Neuronal stem cell (in vitro differentiated cells): ENCODE measurements around the gene EYS. TPM values are rescaled to one million over a fixed set of nuclear protein-coding genes. Genes with fewer than 3 reads are reported as not detected.

Experiments
- DNase-seq: peaks from one replicate; pipeline ENCODE4 v3.0.0-alpha.2; 2013; ENCODE audit warnings: low spot score
- H2AFZ ChIP-seq: one replicate; pipeline ENCODE4 v1.6.1; 2013; ENCODE audit warnings: mild to moderate bottlenecking, low read length, inconsistent platforms
- H2AK5ac ChIP-seq: 2 replicates; pipeline ENCODE4 v1.6.1; 2013; ENCODE audit warnings: low read depth, mild to moderate bottlenecking, inconsistent platforms, low read length, moderate library complexity, mixed read lengths
- H2BK120ac ChIP-seq: 2 replicates; pipeline ENCODE4 v1.6.1; 2013; ENCODE audit warnings: low read depth, mild to moderate bottlenecking, inconsistent platforms, low read length, moderate library complexity, mixed read lengths
- H2BK12ac ChIP-seq: one replicate; pipeline ENCODE4 v1.6.1; 2013; ENCODE audit warnings: low read length, inconsistent platforms
- H2BK15ac ChIP-seq: 2 replicates; pipeline ENCODE4 v1.6.1; 2013; ENCODE audit warnings: mild to moderate bottlenecking, low read length, inconsistent platforms, mixed read lengths
- H2BK5ac ChIP-seq: one replicate; pipeline ENCODE4 v1.6.1; 2013; ENCODE audit warnings: inconsistent platforms, mild to moderate bottlenecking, low read length, moderate library complexity
- H3K14ac ChIP-seq: one replicate; pipeline ENCODE4 v1.6.1; 2013; ENCODE audit warnings: low read length, inconsistent platforms
- H3K18ac ChIP-seq: 2 replicates; pipeline ENCODE4 v1.6.1; 2013; ENCODE audit warnings: low read length, inconsistent platforms
- H3K23ac ChIP-seq: 2 replicates; pipeline ENCODE4 v1.6.1; 2013; ENCODE audit warnings: low read depth, mild to moderate bottlenecking, mixed read lengths, low read length, inconsistent platforms; ENCODE audit not compliant: poor library complexity
- H3K27ac ChIP-seq: replicated peaks from 3 replicates; pipeline ENCODE4 v1.5.1; 2013; ENCODE audit warnings: low read length, inconsistent platforms
- H3K27me3 ChIP-seq, 3 experiments: 2 replicates each; pipeline ENCODE4 v1.6.1; 2013; ENCODE audit warnings: low read length in 3 of 3, mild to moderate bottlenecking in 2 of 3, inconsistent platforms in 1 of 3, low read depth in 1 of 3, mixed read lengths in 1 of 3, moderate library complexity in 1 of 3; ENCODE audit not compliant: control insufficient read depth in 3 of 3, insufficient read depth in 3 of 3
- H3K36me3 ChIP-seq, 2 donors: replicated peaks in 1 of 2; 2 replicates each; pipeline ENCODE4 v1.6.1; 2013; ENCODE audit warnings: low read length in 2 of 2; ENCODE audit not compliant: control insufficient read depth in 2 of 2, insufficient read depth in 2 of 2
- H3K4ac ChIP-seq: 2 replicates; pipeline ENCODE4 v1.6.1; 2013; ENCODE audit warnings: inconsistent platforms, mild to moderate bottlenecking, low read length, moderate library complexity
- H3K4me1 ChIP-seq, 2 donors: 1 replicate in 1 of 2; 2 replicates in 1 of 2; pipeline ENCODE4 v1.6.1; 2013; ENCODE audit warnings: low read length in 2 of 2, low read depth in 1 of 2; ENCODE audit not compliant: control insufficient read depth in 2 of 2, insufficient read depth in 1 of 2
- H3K4me2 ChIP-seq: one replicate; pipeline ENCODE4 v1.6.1; 2013; ENCODE audit warnings: mild to moderate bottlenecking, low read length, inconsistent platforms; ENCODE audit not compliant: insufficient read depth, poor library complexity, severe bottlenecking
- H3K4me3 ChIP-seq, 2 donors: 2 replicates each; pipeline ENCODE4 v1.5.1; 2013; ENCODE audit warnings: low read length in 2 of 2, mild to moderate bottlenecking in 2 of 2, inconsistent platforms in 1 of 2, moderate library complexity in 1 of 2
- H3K79me1 ChIP-seq: one replicate; pipeline ENCODE4 v1.6.1; 2013; ENCODE audit warnings: low read depth, mild to moderate bottlenecking, inconsistent platforms, low read length, moderate library complexity
- H3K9ac ChIP-seq: one replicate; pipeline ENCODE4 v1.6.1; 2013; ENCODE audit warnings: mild to moderate bottlenecking, low read depth, low read length, inconsistent platforms; ENCODE audit not compliant: poor library complexity
- H3K9me3 ChIP-seq, 2 donors: replicated peaks in 1 of 2; 2 replicates each; pipeline versions ENCODE3 to v1.6.1; 2013; ENCODE audit warnings: low read length in 2 of 2, mild to moderate bottlenecking in 2 of 2, inconsistent platforms in 1 of 2, low read depth in 1 of 2, mixed read lengths in 1 of 2, moderate library complexity in 1 of 2; ENCODE audit not compliant: control insufficient read depth in 2 of 2, insufficient read depth in 1 of 2
- H4K8ac ChIP-seq: one replicate; pipeline ENCODE4 v1.6.1; 2013; ENCODE audit warnings: low read depth, mild to moderate bottlenecking, inconsistent platforms, low read length, moderate library complexity
- H4K91ac ChIP-seq: one replicate; pipeline ENCODE4 v1.6.1; 2013; ENCODE audit warnings: low read length, low read depth, mild to moderate bottlenecking, inconsistent platforms; ENCODE audit not compliant: poor library complexity
- WGBS, 2 donors: extraction: QIAGEN DNeasy Blood & Tissue Kit; methylation state at CpG; one replicate each; pipeline ENCODE4 v1.1.7; 2013; ENCODE audit warnings: missing lambda C conversion rate in 2 of 2, mixed read lengths in 1 of 2; ENCODE audit not compliant: insufficient read length in 2 of 2, insufficient replicate concordance in 1 of 2; ENCODE audit errors: extremely low coverage in 2 of 2; 5-methylcytosine and 5-hydroxymethylcytosine counted together
- polyA plus RNA-seq, 2 experiments: library from polyadenylated mRNA; stranded (reverse); fragments of 200-250 nt; gene quantifications; one replicate each; pipeline ENCODE4 v1.2.3, GENCODE V29; 2013

Gene EYS
- 0.14 TPM for polyA plus RNA-seq (2013, experiment 1 of 2)
- 0.07 TPM for polyA plus RNA-seq (2013, experiment 2 of 2)

DNA sequence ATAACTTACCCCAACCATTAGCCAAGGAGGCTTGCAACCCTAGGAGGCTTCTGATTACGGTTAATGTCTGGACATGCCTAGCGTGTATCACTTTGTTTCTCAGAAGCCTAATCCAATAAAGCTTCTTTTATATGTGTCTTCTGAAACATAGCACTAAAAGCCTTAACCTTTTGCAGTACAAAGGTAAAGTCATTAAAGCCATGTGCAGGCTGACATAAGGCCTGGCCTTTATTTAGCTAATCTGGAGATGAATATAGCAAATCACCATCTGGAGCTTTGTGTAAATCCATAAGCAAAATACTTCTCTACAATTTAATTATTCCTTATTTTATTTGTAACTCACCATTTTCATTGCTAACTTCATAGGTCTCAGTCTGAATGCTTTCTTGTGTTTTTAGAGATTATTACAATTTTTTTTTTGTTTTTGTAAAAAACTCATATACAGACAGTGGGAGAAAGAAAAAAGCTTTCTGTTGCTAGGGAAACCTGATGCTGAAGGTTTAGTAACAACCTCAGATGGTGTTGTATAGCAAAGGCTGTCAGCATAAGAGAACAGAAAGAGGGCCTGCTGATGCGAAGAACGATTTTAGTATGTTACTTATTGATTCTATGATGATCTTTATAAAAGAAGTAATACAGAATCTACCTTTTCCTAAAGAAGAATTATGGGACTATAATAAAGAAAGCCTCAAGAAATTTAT, at the start of gene EYS:
EYS (minus strand) TSS at position 101 of the 701 bp plus-strand sequence. CDS start 211,816 bp downstream, outside the sequence.
- H3K14ac ChIP-seq = no peak within 1 kb of the TSS

DNA sequence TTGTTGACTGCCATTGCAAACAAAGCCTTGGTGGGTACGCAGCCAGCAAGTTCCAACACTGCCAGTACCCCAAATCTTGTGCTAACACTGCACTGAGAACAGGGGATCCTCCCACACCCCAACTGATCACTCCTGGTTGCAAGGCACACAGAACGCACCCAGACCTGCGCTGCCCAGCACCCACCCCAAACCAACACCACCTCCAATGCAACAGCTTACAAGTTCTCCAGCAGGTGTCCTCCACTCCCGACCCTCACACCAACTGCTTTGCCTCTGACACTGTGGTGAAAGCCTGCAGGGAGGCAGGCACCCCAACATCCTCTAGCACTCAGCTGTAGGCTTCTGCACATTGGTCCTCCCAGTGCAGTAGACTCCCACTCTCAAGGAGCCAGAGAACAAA, 39.3 kb upstream of the EYS start:
- H3K23ac ChIP-seq = no peak overlapping the region
- no peak overlapping the region for H2AK5ac ChIP-seq
- no peaks in the 10 kb centered on the region for H3K36me3 ChIP-seq
- H3K18ac ChIP-seq = no peak overlapping the region
- no peaks in the 10 kb centered on the region for H3K4me1 ChIP-seq
- WGBS, 2 donors = no CpG with 5 or more reads among the region's 4 CpGs
- H4K91ac ChIP-seq = no peak overlapping the region
- no peak overlapping the region for H4K8ac ChIP-seq
- H3K79me1 ChIP-seq = no peaks in the 10 kb centered on the region
- H3K27ac ChIP-seq = no peak overlapping the region
- no peak overlapping the region for H3K14ac ChIP-seq
- no peaks in the 10 kb centered on the region for H3K27me3 ChIP-seq
- no peak overlapping the region for H2BK15ac ChIP-seq
- no peak overlapping the region for H2BK5ac ChIP-seq
- H2AFZ ChIP-seq = no peak overlapping the region
- no peaks in the 10 kb centered on the region for H3K9me3 ChIP-seq
- no peak overlapping the region for H3K4me2 ChIP-seq
- H2BK120ac ChIP-seq = no peak overlapping the region
- no peak for DNase-seq
- H3K4me3 ChIP-seq = peak overlapping the region in 1 of 2 donors; percentile 27
- H3K9ac ChIP-seq = no peak overlapping the region
- H3K4ac ChIP-seq = no peak overlapping the region
- H2BK12ac ChIP-seq = no peak overlapping the region

More for the DNA sequence above, at the start of gene EYS:
- WGBS, 2 donors = no CpG with 5 or more reads among the region's 4 CpGs
- H3K4me3 ChIP-seq = no peak within 1 kb of the TSS
- H3K36me3 ChIP-seq = no peaks in the 10 kb centered on the region
- H3K18ac ChIP-seq = no peak within 1 kb of the TSS
- DNase-seq = no peak
- H3K4ac ChIP-seq = no peak within 1 kb of the TSS
- no peak within 1 kb of the TSS for H2BK12ac ChIP-seq
- H3K4me1 ChIP-seq = peaks cover 0 to 13% of the 10 kb centered on the region in 2 donors
- H2BK5ac ChIP-seq = no peak within 1 kb of the TSS
- H4K91ac ChIP-seq = no peak within 1 kb of the TSS
- H4K8ac ChIP-seq = no peak within 1 kb of the TSS
- no peak within 1 kb of the TSS for H3K4me2 ChIP-seq
- H2BK120ac ChIP-seq = no peak within 1 kb of the TSS
- no peak within 1 kb of the TSS for H2BK15ac ChIP-seq
- no peaks in the 10 kb centered on the region for H3K27me3 ChIP-seq
- H3K9me3 ChIP-seq = no peaks in the 10 kb centered on the region
- H2AFZ ChIP-seq = peak within 1 kb of the TSS; percentile 50
- no peaks in the 10 kb centered on the region for H3K79me1 ChIP-seq
- H2AK5ac ChIP-seq = no peak within 1 kb of the TSS
- H3K27ac ChIP-seq = peak within 1 kb of the TSS; percentile 10
- H3K23ac ChIP-seq = no peak within 1 kb of the TSS
- H3K9ac ChIP-seq = no peak within 1 kb of the TSS

DNA sequence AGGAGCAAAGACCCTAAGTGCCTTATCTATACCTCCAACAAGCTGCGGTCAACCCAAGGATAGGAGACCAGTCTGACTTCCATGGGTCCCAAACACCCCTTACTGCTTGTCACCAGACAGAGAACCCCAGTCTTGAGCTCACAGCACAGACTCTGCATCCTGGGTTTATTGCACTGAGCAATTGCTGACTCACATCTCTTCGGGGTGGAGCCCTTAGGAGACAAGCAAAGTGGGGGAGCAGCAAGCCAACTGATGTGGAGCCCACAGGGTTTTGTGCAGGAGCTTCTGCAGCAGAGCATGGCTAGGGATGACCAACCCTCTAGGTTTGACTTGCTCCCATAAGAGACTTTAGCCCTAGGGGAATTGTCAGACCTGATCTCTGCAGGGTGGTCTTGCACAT, 38.6 kb upstream of the EYS start:
- H4K8ac ChIP-seq = no peak overlapping the region
- H2BK15ac ChIP-seq = no peak overlapping the region
- H3K9ac ChIP-seq = no peak overlapping the region
- peak overlapping the region; percentile 28 for H3K18ac ChIP-seq
- H2BK5ac ChIP-seq = no peak overlapping the region
- WGBS, 2 donors = no CpG with 5 or more reads among the region's 2 CpGs
- no peaks in the 10 kb centered on the region for H3K79me1 ChIP-seq
- no peak overlapping the region for H3K4ac ChIP-seq
- H2AFZ ChIP-seq = no peak overlapping the region
- no peak for DNase-seq
- no peak overlapping the region for H3K27ac ChIP-seq
- H4K91ac ChIP-seq = no peak overlapping the region
- H2BK12ac ChIP-seq = no peak overlapping the region
- H3K36me3 ChIP-seq = no peaks in the 10 kb centered on the region
- H3K14ac ChIP-seq = peak overlapping the region; percentile 56
- no peak overlapping the region for H3K4me2 ChIP-seq
- H3K9me3 ChIP-seq = no peaks in the 10 kb centered on the region
- H3K4me3 ChIP-seq = no peak overlapping the region
- H2BK120ac ChIP-seq = no peak overlapping the region
- H2AK5ac ChIP-seq = no peak overlapping the region
- H3K27me3 ChIP-seq = no peaks in the 10 kb centered on the region
- no peaks in the 10 kb centered on the region for H3K4me1 ChIP-seq
- H3K23ac ChIP-seq = no peak overlapping the region

DNA sequence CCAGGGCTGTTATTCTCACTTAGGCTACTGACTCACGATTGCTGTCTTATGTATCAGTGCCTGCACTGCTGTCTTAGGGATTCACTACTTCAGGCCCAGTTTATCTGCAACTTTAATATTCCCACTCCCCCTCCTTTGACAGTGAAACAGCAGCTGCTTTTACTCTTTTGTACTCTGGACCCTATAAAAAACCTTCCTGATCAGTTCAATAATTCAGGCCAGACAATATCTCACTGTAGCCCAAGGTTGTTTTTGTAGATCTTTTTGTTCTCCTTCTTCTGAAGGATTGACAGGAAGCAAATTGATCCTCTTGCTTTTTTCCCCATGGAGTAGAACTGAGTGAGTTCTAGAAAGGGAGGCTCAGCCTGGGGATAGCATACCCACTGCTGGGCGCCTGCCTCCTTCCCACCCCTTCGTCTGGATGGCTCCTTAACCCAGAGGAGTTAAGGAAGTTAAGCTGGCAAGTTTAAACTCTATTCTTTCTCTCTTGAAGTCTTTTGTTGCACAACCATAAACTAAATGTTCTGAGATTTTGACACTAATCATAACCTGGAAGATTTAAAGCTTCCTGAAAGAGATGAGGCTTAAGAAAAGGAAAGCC, 22.0 kb upstream of the EYS start:
- H3K4me1 ChIP-seq = no peaks in the 10 kb centered on the region

More for the DNA sequence above, 22.0 kb upstream of the EYS start:
- no peak overlapping the region for H4K91ac ChIP-seq
- H3K4me3 ChIP-seq = no peak overlapping the region
- no peak overlapping the region for H4K8ac ChIP-seq
- WGBS, 2 donors = no CpG with 5 or more reads among the region's 3 CpGs
- H2AFZ ChIP-seq = peak overlapping the region; percentile 74
- H2BK120ac ChIP-seq = no peak overlapping the region
- H2BK12ac ChIP-seq = no peak overlapping the region
- H3K27me3 ChIP-seq = no peaks in the 10 kb centered on the region
- H3K79me1 ChIP-seq = no peaks in the 10 kb centered on the region
- H2AK5ac ChIP-seq = no peak overlapping the region
- no peak overlapping the region for H3K14ac ChIP-seq
- no peak overlapping the region for H2BK15ac ChIP-seq
- no peak overlapping the region for H3K18ac ChIP-seq
- H2BK5ac ChIP-seq = no peak overlapping the region
- H3K36me3 ChIP-seq = no peaks in the 10 kb centered on the region
- H3K9me3 ChIP-seq = no peaks in the 10 kb centered on the region
- no peak overlapping the region for H3K9ac ChIP-seq
- H3K4ac ChIP-seq = no peak overlapping the region
- no peak overlapping the region for H3K23ac ChIP-seq
- DNase-seq = no peak
- H3K4me2 ChIP-seq = no peak overlapping the region
- no peak overlapping the region for H3K27ac ChIP-seq
